Mammary epithelial cell (primary cell): ENCODE data around the gene C10orf95.

ENCODE experiments used
- EZH2 ChIP-seq: IDR thresholded peaks from 2 replicates; pipeline ENCODE4 v1.6.1; 2012; ENCODE audit warnings: low read length, inconsistent platforms, borderline replicate concordance
- TF ChIP-seq, protein P1 (sequence below), 2 donors: IDR thresholded peaks in 1 of 2; conservative IDR thresholded peaks in 1 of 2; 2 replicates each; pipeline ENCODE4 v1.5.1; 2011 to 2012; ENCODE audit warnings: inconsistent platforms in 2 of 2, low read length in 2 of 2, mild to moderate bottlenecking in 2 of 2, control low read depth in 1 of 2, low read depth in 1 of 2; ENCODE audit not compliant: insufficient read depth in 1 of 2; ENCODE audit errors: extremely low read depth in 1 of 2

DNA sequence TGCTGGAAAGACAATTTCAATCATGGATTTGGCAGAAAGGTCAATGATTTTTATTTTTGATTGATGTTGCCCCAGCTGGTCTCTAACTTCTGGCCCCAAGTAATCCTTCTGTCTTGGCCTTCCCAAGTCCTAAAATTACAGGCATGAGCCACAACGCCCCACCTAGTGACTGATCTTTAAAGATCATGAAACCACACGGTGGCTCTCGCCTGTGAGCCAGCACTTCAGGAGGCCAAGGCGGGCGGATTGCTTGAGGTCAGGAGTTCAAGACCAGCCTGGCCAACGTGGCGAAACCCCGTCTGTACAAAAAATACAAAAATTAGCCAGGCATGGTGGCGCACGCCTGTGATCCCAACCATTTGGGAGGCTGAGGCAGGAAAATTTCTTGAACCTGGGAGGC lies 12.6 kb upstream of the C10orf95 start:
- TF ChIP-seq, protein P1, sequence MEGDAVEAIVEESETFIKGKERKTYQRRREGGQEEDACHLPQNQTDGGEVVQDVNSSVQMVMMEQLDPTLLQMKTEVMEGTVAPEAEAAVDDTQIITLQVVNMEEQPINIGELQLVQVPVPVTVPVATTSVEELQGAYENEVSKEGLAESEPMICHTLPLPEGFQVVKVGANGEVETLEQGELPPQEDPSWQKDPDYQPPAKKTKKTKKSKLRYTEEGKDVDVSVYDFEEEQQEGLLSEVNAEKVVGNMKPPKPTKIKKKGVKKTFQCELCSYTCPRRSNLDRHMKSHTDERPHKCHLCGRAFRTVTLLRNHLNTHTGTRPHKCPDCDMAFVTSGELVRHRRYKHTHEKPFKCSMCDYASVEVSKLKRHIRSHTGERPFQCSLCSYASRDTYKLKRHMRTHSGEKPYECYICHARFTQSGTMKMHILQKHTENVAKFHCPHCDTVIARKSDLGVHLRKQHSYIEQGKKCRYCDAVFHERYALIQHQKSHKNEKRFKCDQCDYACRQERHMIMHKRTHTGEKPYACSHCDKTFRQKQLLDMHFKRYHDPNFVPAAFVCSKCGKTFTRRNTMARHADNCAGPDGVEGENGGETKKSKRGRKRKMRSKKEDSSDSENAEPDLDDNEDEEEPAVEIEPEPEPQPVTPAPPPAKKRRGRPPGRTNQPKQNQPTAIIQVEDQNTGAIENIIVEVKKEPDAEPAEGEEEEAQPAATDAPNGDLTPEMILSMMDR (conservative IDR thresholded peaks at IDR 0.05 in 1 of 2, IDR thresholded peaks at IDR 0.05 in 1 of 2; ENCODE audit: extremely low read depth in 1 of 2, insufficient read depth in 1 of 2, low read depth in 1 of 2, low read length in 2 of 2), result no peak
- TF ChIP-seq EZH2, result no peak
